HepG2 (cell line): ENCODE data around the gene TRPV4. TPM values are rescaled to one million over a fixed set of nuclear protein-coding genes. Genes with fewer than 3 reads are reported as not detected.

ENCODE experiments used
- CBFB ChIP-seq: sonication (generic); formaldehyde crosslinking; IDR thresholded peaks from 2 replicates; pipeline ENCODE4 v1.4.0; 2020; ENCODE audit warnings: missing genetic modification reagents
- E2F5 ChIP-seq: sonication (generic); formaldehyde crosslinking; conservative IDR thresholded peaks from 2 replicates; pipeline ENCODE4 v1.4.0; 2020; ENCODE audit warnings: missing genetic modification reagents
- MAZ ChIP-seq, 2 experiments: sonication (generic) in 1 of 2; formaldehyde crosslinking in 1 of 2; IDR thresholded peaks; 2 replicates each; pipeline versions ENCODE4 v1.5.0 to v1.6.1; 2012 to 2020; ENCODE audit warnings: low read depth in 2 of 2, mild to moderate bottlenecking in 2 of 2, borderline replicate concordance in 1 of 2, improper control_type of control experiment in 1 of 2, low read length in 1 of 2, missing genetic modification reagents in 1 of 2, moderate library complexity in 1 of 2
- NFYC ChIP-seq: IDR thresholded peaks from 2 replicates; pipeline ENCODE4 v1.6.1; 2016; ENCODE audit warnings: missing genetic modification reagents, missing compliant biosample characterization
- RBAK ChIP-seq: sonication (generic); formaldehyde crosslinking; IDR thresholded peaks from 2 replicates; pipeline ENCODE4 v1.5.1; 2020; ENCODE audit warnings: mild to moderate bottlenecking, missing genetic modification reagents
- SOX6 ChIP-seq, 2 experiments: fragments of 450-650 bp in 1 of 2; sonication (generic) in 1 of 2; formaldehyde crosslinking in 1 of 2; IDR thresholded peaks; 2 replicates each; pipeline versions ENCODE4 v1.4.0 to v1.6.1; 2017 to 2020; ENCODE audit warnings: antibody characterized with exemption in 1 of 2, mild to moderate bottlenecking in 1 of 2, missing genetic modification reagents in 1 of 2
- TBX3 ChIP-seq: fragments of 450-650 bp; IDR thresholded peaks from 2 replicates; pipeline ENCODE4 v1.6.1; 2017; ENCODE audit warnings: antibody characterized with exemption, mild to moderate bottlenecking, inconsistent platforms, borderline replicate concordance
- TCF7 ChIP-seq: sonication (generic); IDR thresholded peaks from 2 replicates; pipeline ENCODE4 v1.6.1; 2016; ENCODE audit warnings: antibody characterized with exemption, low read depth
- TEAD2 ChIP-seq: sonication (generic); formaldehyde crosslinking; IDR thresholded peaks from 2 replicates; pipeline ENCODE4 v1.9.0; 2021; ENCODE audit warnings: missing genetic modification reagents
- TFDP2 ChIP-seq: sonication (generic); formaldehyde crosslinking; IDR thresholded peaks from 2 replicates; pipeline ENCODE4 v1.4.0; 2020; ENCODE audit warnings: missing genetic modification reagents
- TIGD3 ChIP-seq: sonication (generic); formaldehyde crosslinking; IDR thresholded peaks from 2 replicates; pipeline ENCODE4 v1.5.1; 2020; ENCODE audit warnings: mild to moderate bottlenecking, missing genetic modification reagents, borderline replicate concordance
- TP53 ChIP-seq: sonication (generic); formaldehyde crosslinking; conservative IDR thresholded peaks from 2 replicates; pipeline ENCODE4 v1.4.0; 2020; ENCODE audit warnings: missing genetic modification reagents
- ZBTB44 ChIP-seq: sonication (generic); formaldehyde crosslinking; IDR thresholded peaks from 2 replicates; pipeline ENCODE4 v1.4.0; 2020; ENCODE audit warnings: missing genetic modification reagents
- ZFP1 ChIP-seq: IDR thresholded peaks from 2 replicates; pipeline ENCODE4 v1.6.1; 2016
- ZNF12 ChIP-seq: sonication (generic); formaldehyde crosslinking; IDR thresholded peaks from 2 replicates; pipeline ENCODE4 v1.5.0; 2020; ENCODE audit warnings: missing genetic modification reagents
- ZNF510 ChIP-seq: sonication (generic); formaldehyde crosslinking; IDR thresholded peaks from 2 replicates; pipeline ENCODE4 v1.4.0; 2020; ENCODE audit warnings: low read depth, mild to moderate bottlenecking, missing genetic modification reagents
- ZNF562 ChIP-seq: sonication (generic); formaldehyde crosslinking; IDR thresholded peaks from 2 replicates; pipeline ENCODE4 v1.8.0; 2022; ENCODE audit warnings: missing genetic modification reagents, borderline replicate concordance
- ZNF678 ChIP-seq: sonication (generic); formaldehyde crosslinking; IDR thresholded peaks from 2 replicates; pipeline ENCODE4 v1.4.0; 2020; ENCODE audit warnings: mild to moderate bottlenecking, missing genetic modification reagents
- ZSCAN20 ChIP-seq: sonication (generic); formaldehyde crosslinking; IDR thresholded peaks from 2 replicates; pipeline ENCODE4 v1.4.0; 2020; ENCODE audit warnings: missing genetic modification reagents, mild to moderate bottlenecking, borderline replicate concordance
- ZSCAN31 ChIP-seq: sonication (generic); formaldehyde crosslinking; IDR thresholded peaks from 2 replicates; pipeline ENCODE4 v1.5.0; 2020; ENCODE audit warnings: low read depth, mild to moderate bottlenecking, missing genetic modification reagents
- ZXDC ChIP-seq: sonication (generic); formaldehyde crosslinking; IDR thresholded peaks from 2 replicates; pipeline ENCODE4 v1.5.0; 2020; ENCODE audit warnings: mild to moderate bottlenecking, missing genetic modification reagents
- polyA plus RNA-seq, 8 experiments: library from polyadenylated mRNA; depleted of rRNA in 3 of 8; stranded (reverse) in 7 of 8; unstranded in 1 of 8; fragments of >200 nt; fragmentation: Illumina TruSeq in 4 of 8; extraction: Trizol in 4 of 8; gene quantifications; 2 replicates each; pipeline versions ENCODE4 v1.2.1 to v1.2.3, GENCODE V29; 2011 to 2016; ENCODE audit warnings: low read depth in 4 of 8, missing spikeins in 1 of 8, mixed read lengths in 1 of 8; ENCODE audit not compliant: insufficient read depth in 1 of 8
- total RNA-seq, 5 experiments: library from RNA; depleted of rRNA; stranded (reverse); fragments of >200 nt; fragmentation: Illumina TruSeq; extraction: Trizol; gene quantifications; 2 replicates each; pipeline ENCODE4 v1.2.3, GENCODE V29; 2016; ENCODE audit warnings: low read depth in 1 of 5

The TRPV4 gene
- total and polyA plus RNA-seq, 2 of the 13 experiments (the other 11 are each of a cell fraction or from before 2014, with no cell fraction given): 0.66 to 4.7 TPM

GRCh38 chr12:109804820-109805761, 28.1 kb downstream of the TRPV4 start (continued):
- peak; percentile 63; the same call in 1 of the 2 replicates for TF ChIP-seq MAZ (IDR thresholded peaks at IDR 0.05; ENCODE audit: borderline replicate concordance, low read depth, low read length)
- TF ChIP-seq MAZ (CRISPR knock-in tag; IDR thresholded peaks at IDR 0.05; ENCODE audit: low read depth): 0 out of 2 replicates have a peak, but pooled peaks have one; percentile 46
- no peak for TF ChIP-seq ZSCAN20 (CRISPR knock-in tag)
- TF ChIP-seq TEAD2 (CRISPR knock-in tag): no peak
- TF ChIP-seq ZFP1 (CRISPR knock-in tag): no peak
- TF ChIP-seq ZNF12 (CRISPR knock-in tag): no peak
- no peak for TF ChIP-seq E2F5 (CRISPR knock-in tag)
- TF ChIP-seq ZXDC (CRISPR knock-in tag): no peak
- TF ChIP-seq ZNF562 (CRISPR knock-in tag): no peak
- no peak for TF ChIP-seq ZBTB44 (CRISPR knock-in tag)
- no peak for TF ChIP-seq CBFB (CRISPR knock-in tag)
- no peak for TF ChIP-seq ZNF678 (CRISPR knock-in tag)
- no peak for TF ChIP-seq TCF7
- TF ChIP-seq SOX6 (IDR thresholded peaks at IDR 0.05): no peak
- 0 out of 2 replicates have a peak, but pooled peaks have one; percentile 30 for TF ChIP-seq SOX6 (CRISPR knock-in tag; IDR thresholded peaks at IDR 0.05)
- no peak for TF ChIP-seq RBAK (CRISPR knock-in tag)
- no peak for TF ChIP-seq ZSCAN31 (CRISPR knock-in tag)
- TF ChIP-seq TBX3: no peak
- no peak for TF ChIP-seq NFYC (CRISPR knock-in tag)
- TF ChIP-seq TFDP2 (CRISPR knock-in tag): no peak
- TF ChIP-seq ZNF510 (CRISPR knock-in tag): no peak
- TF ChIP-seq TP53: no peak
- TF ChIP-seq TIGD3 (CRISPR knock-in tag): no peak
